PFSK-1 (cell line): ENCODE data around the gene SESN1.

Source experiments
- FOXP2 ChIP-seq: optimal IDR thresholded peaks from 2 replicates; pipeline ENCODE3; 2011; ENCODE audit warnings: borderline replicate concordance, control low read depth, inconsistent platforms; ENCODE audit not compliant: insufficient read depth; ENCODE audit errors: extremely low read length, extremely low read depth
- POLR2AphosphoS5 ChIP-seq: IDR thresholded peaks from 2 replicates; pipeline ENCODE4 v1.6.1; 2012; ENCODE audit warnings: low read depth, mild to moderate bottlenecking, control low read depth, low read length, moderate library complexity
- REST ChIP-seq, 2 experiments: IDR thresholded peaks; 2 replicates each; pipeline versions ENCODE4 v1.6.1 to v1.8.0; 2011 to 2012; ENCODE audit warnings: low read depth in 2 of 2, low read length in 2 of 2, control low read depth in 1 of 2, inconsistent platforms in 1 of 2, mild to moderate bottlenecking in 1 of 2, moderate library complexity in 1 of 2; ENCODE audit not compliant: insufficient read depth in 1 of 2
- SIN3A ChIP-seq: IDR thresholded peaks from 2 replicates; pipeline ENCODE4 v1.6.1; 2012; ENCODE audit warnings: mild to moderate bottlenecking, low read length, moderate library complexity, borderline replicate concordance; ENCODE audit not compliant: insufficient read depth
- TAF1 ChIP-seq: IDR thresholded peaks from 2 replicates; pipeline ENCODE4 v1.6.1; 2012; ENCODE audit warnings: low read length, control low read depth, borderline replicate concordance; ENCODE audit not compliant: insufficient read depth

SESN1 gene

GRCh38 chr6:108999428-108999827 is 95.2 kb downstream of the SESN1 start:
- TF ChIP-seq POLR2AphosphoS5 (no peak), FOXP2 (no peak), REST (IDR thresholded peaks at IDR 0.05; ENCODE audit: insufficient read depth in 1 of 2, low read depth in 2 of 2, low read length in 2 of 2) (no peak), TAF1 (no peak)

GRCh38 chr6:108998485-108998884 is 96.2 kb downstream of the SESN1 start:
- TF ChIP-seq TAF1, result no peak
- TF ChIP-seq FOXP2, result no peak
- no peak for TF ChIP-seq POLR2AphosphoS5
- TF ChIP-seq REST (IDR thresholded peaks at IDR 0.05; ENCODE audit: insufficient read depth in 1 of 2, low read depth in 2 of 2, low read length in 2 of 2), result no peak
- no peak for TF ChIP-seq SIN3A

GRCh38 chr6:108996208-108996607 is 98.4 kb downstream of the SESN1 start:
- TF ChIP-seq TAF1, result no peak
- no peak for TF ChIP-seq REST (IDR thresholded peaks at IDR 0.05; ENCODE audit: insufficient read depth in 1 of 2, low read depth in 2 of 2, low read length in 2 of 2)
- TF ChIP-seq POLR2AphosphoS5, result no peak
- TF ChIP-seq SIN3A, result no peak
- TF ChIP-seq FOXP2, result no peak

GRCh38 chr6:108995296-108995695 is 99.3 kb downstream of the SESN1 start:
- no peak for TF ChIP-seq FOXP2
- no peak for TF ChIP-seq POLR2AphosphoS5
- no peak for TF ChIP-seq REST (IDR thresholded peaks at IDR 0.05; ENCODE audit: insufficient read depth in 1 of 2, low read depth in 2 of 2, low read length in 2 of 2)
- TF ChIP-seq SIN3A, result no peak

- TF ChIP-seq TAF1, result no peak
Observed at GRCh38 chr6:108993876-108994275, 100.8 kb downstream of the SESN1 start.
